ENCODE data around the gene KIAA1217. TPM values are rescaled to one million over a fixed set of nuclear protein-coding genes. Genes with fewer than 3 reads are reported as not detected.

The KIAA1217 gene
- total and polyA plus RNA-seq, 12 donors, result 10.8 to 73.7 (median 40.8) TPM

- WGBS, 4 donors, result 84 to 90% (median 87%) methylated on average over 9 of the region's 9 CpGs
- intact Hi-C loops (cut with DNase I), result no loop called here
- TF ChIP-seq CTCF (IDR thresholded peaks at IDR 0.05) (no peak), POLR2A (IDR thresholded peaks at IDR 0.05) (no peak)
- H3K27me3 ChIP-seq, result no peaks in the 10 kb centered on the region
- no peaks in the 10 kb centered on the region for H3K4me1 ChIP-seq (replicated peaks in 1 of 2)
- peak in 1 of 7 donors; percentile 18 for DNase-seq
- no peaks in the 10 kb centered on the region for H3K9me3 ChIP-seq (replicated peaks in 1 of 3)
- peaks cover 0 to 56% of the 10 kb centered on the region in 2 donors for H3K36me3 ChIP-seq (replicated peaks in 1 of 2)
- H3K4me3 ChIP-seq, result no peak overlapping the region
- H3K27ac ChIP-seq, result no peak overlapping the region
Observed at GRCh38 chr10:24541239-24541753, 332.4 kb downstream of the KIAA1217 start.

- TF ChIP-seq POLR2A (IDR thresholded peaks at IDR 0.05), result no peak
- no peak for TF ChIP-seq CTCF (IDR thresholded peaks at IDR 0.05)
- Histone ChIP-seq H3K9me3 (replicated peaks in 1 of 3) (no peaks in the 10 kb centered on the region), H3K4me3 (no peak overlapping the region), H3K27me3 (no peaks in the 10 kb centered on the region), H3K4me1 (replicated peaks in 1 of 2) (no peaks in the 10 kb centered on the region), H3K27ac (no peak overlapping the region), H3K36me3 (replicated peaks in 1 of 2) (peaks cover 0 to 47% of the 10 kb centered on the region in 2 donors)
- no peak for DNase-seq
- intact Hi-C loops (cut with DNase I), result no loop called here
- 89 to 93% (median 90%) methylated on average over 14 of the region's 14 CpGs for WGBS, 4 donors
Observed at GRCh38 chr10:24542314-24543270, 333.7 kb downstream of the KIAA1217 start.

GRCh38 chr10:24544776-24545175, 335.8 kb downstream of the KIAA1217 start:
- H3K4me3 ChIP-seq, result no peak overlapping the region
- H3K27me3 ChIP-seq, result no peaks in the 10 kb centered on the region
- no peaks in the 10 kb centered on the region for H3K4me1 ChIP-seq (replicated peaks in 1 of 2)
- 92 to 96% (median 94%) methylated on average over 9 to 10 of the region's 10 CpGs for WGBS, 4 donors
- H3K9me3 ChIP-seq (replicated peaks in 1 of 3), result no peaks in the 10 kb centered on the region
- peak in 1 of 7 donors; percentile 34 for DNase-seq
- TF ChIP-seq POLR2A (IDR thresholded peaks at IDR 0.05), result no peak
- TF ChIP-seq CTCF (IDR thresholded peaks at IDR 0.05), result no peak
- intact Hi-C loops (cut with DNase I), result no loop called here
- peaks cover 0 to 42% of the 10 kb centered on the region in 2 donors for H3K36me3 ChIP-seq (replicated peaks in 1 of 2)
- no peak overlapping the region for H3K27ac ChIP-seq

- 94 to 98% (median 96%) methylated on average over 3 of the region's 3 CpGs for WGBS, 4 donors
Observed at GRCh38 chr10:24545585-24545984, 336.6 kb downstream of the KIAA1217 start.

More at GRCh38 chr10:24545585-24545984, 336.6 kb downstream of the KIAA1217 start:
- no peak overlapping the region for H3K27ac ChIP-seq
- intact Hi-C loops (cut with DNase I), result no loop called here
- DNase-seq, result no peak
- H3K4me1 ChIP-seq (replicated peaks in 1 of 2), result no peaks in the 10 kb centered on the region
- H3K4me3 ChIP-seq, result no peak overlapping the region
- H3K27me3 ChIP-seq, result no peaks in the 10 kb centered on the region
- TF ChIP-seq CTCF (IDR thresholded peaks at IDR 0.05) (no peak), POLR2A (IDR thresholded peaks at IDR 0.05) (no peak)
- H3K9me3 ChIP-seq (replicated peaks in 1 of 3), result no peaks in the 10 kb centered on the region
- peaks cover 0 to 39% of the 10 kb centered on the region in 2 donors for H3K36me3 ChIP-seq (replicated peaks in 1 of 2)

Measured in adrenal gland (tissue), 12 donors.